K562 (cell line): ENCODE results near the gene ZNF418. TPM values are rescaled to one million over a fixed set of nuclear protein-coding genes. Genes with fewer than 3 reads are reported as not detected.

Experiments used
- ATAC-seq: fragments of 200-7000 bp; cut with Tn5 transposase; 3 replicates; pipeline ENCODE4 v1.9.1; 2020; ENCODE audit warnings: moderate library complexity
- BruUV-seq: library from RNA; stranded (reverse); fragments of 400-500 nt; replicated peaks from 2 replicates; lab custom pipeline; 2021; lab: Mats Ljungman, UMichigan
- CTCF ChIA-PET: fragments of 300-600 bp; formaldehyde crosslinking; extraction: SDS; loops from one replicate; lab custom pipeline; 2021; ENCODE audit warnings: low intra/inter-chr PET ratio; lab: Yijun Ruan, JAX
- POLR2A ChIA-PET: fragments of 300-600, 350-650 bp; sonication (Branson Sonifier 250); formaldehyde crosslinking; extraction: SDS; loops from one replicate; lab custom pipeline; 2021; ENCODE audit warnings: antibody characterized with exemption, inconsistent platforms; lab: Yijun Ruan, JAX
- DNase-seq, 4 experiments: peaks; one replicate each; pipeline versions ENCODE4 v3.0.0 to v3.0.0-alpha.2; 2011 to 2018; ENCODE audit warnings: low spot score in 3 of 4, mixed read lengths in 3 of 4; ENCODE audit errors: extremely low read depth in 1 of 4
- FAIRE-seq: peaks from 2 replicates; lab custom pipeline; 2011; peaks lifted over from hg19 to GRCh38; lab: Jason Lieb, UNC
- H2AFZ ChIP-seq: 2 replicates; pipeline ENCODE4 v1.6.0; 2011; ENCODE audit warnings: low read depth, low read length, control low read depth, inconsistent platforms
- H3K27ac ChIP-seq: fragments of 200-600 bp; 3 replicates; pipeline ENCODE4 v1.8.0; 2011; ENCODE audit warnings: low read depth, mild to moderate bottlenecking, control low read depth, inconsistent platforms, low read length, moderate library complexity, mixed read lengths; ENCODE audit errors: extremely low read depth
- H3K27me3 ChIP-seq, 2 experiments: fragments of 300-600 bp in 1 of 2; 2 replicates in 1 of 2; 3 replicates in 1 of 2; pipeline versions ENCODE4 v1.6.0 to v1.8.0; 2011; ENCODE audit warnings: inconsistent platforms in 2 of 2, low read length in 2 of 2, mild to moderate bottlenecking in 1 of 2, mixed read lengths in 1 of 2, moderate library complexity in 1 of 2; ENCODE audit not compliant: control insufficient read depth in 2 of 2, insufficient read depth in 2 of 2
- H3K36me3 ChIP-seq: fragments of 300-600 bp; 3 replicates; pipeline ENCODE4 v1.8.0; 2011; ENCODE audit warnings: mild to moderate bottlenecking, low read length, inconsistent platforms; ENCODE audit not compliant: control insufficient read depth, insufficient read depth
- H3K4me1 ChIP-seq, 2 experiments: fragments of 200-600 bp in 1 of 2; replicated peaks in 1 of 2; 2 replicates in 1 of 2; 3 replicates in 1 of 2; pipeline versions ENCODE4 v1.5.1 to v1.8.0; 2011; ENCODE audit warnings: inconsistent platforms in 2 of 2, low read length in 2 of 2, mild to moderate bottlenecking in 1 of 2, mixed read lengths in 1 of 2, moderate library complexity in 1 of 2; ENCODE audit not compliant: control insufficient read depth in 2 of 2, insufficient read depth in 2 of 2
- H3K4me2 ChIP-seq: 2 replicates; pipeline ENCODE4 v1.6.1; 2011; ENCODE audit warnings: low read length, control low read depth, inconsistent platforms, mixed read lengths; ENCODE audit not compliant: insufficient read depth
- H3K4me3 ChIP-seq: fragments of 200-600 bp; sonication (generic), shearing (Covaris generic); 2 replicates; pipeline ENCODE4 v1.5.1; 2016; ENCODE audit warnings: control low read depth, inconsistent platforms
- H3K79me2 ChIP-seq: fragments of 200-600 bp; 3 replicates; pipeline ENCODE4 v1.8.0; 2011; ENCODE audit warnings: low read length, inconsistent platforms; ENCODE audit not compliant: control insufficient read depth, insufficient read depth
- H3K9ac ChIP-seq, 2 experiments: 2 replicates each; pipeline versions ENCODE4 v1.6.0 to v1.6.1; 2011; ENCODE audit warnings: low read depth in 2 of 2, low read length in 2 of 2, control low read depth in 1 of 2, inconsistent platforms in 1 of 2, mild to moderate bottlenecking in 1 of 2, mixed read lengths in 1 of 2; ENCODE audit not compliant: insufficient read depth in 1 of 2
- H3K9me1 ChIP-seq: one replicate; pipeline ENCODE4 v1.6.0; 2011; ENCODE audit warnings: inconsistent platforms, mild to moderate bottlenecking, low read length, moderate library complexity; ENCODE audit not compliant: control insufficient read depth, insufficient read depth
- H3K9me3 ChIP-seq: replicated peaks from 2 replicates; pipeline ENCODE4 v1.5.1; 2011; ENCODE audit warnings: low read depth, low read length, inconsistent platforms; ENCODE audit not compliant: control insufficient read depth, insufficient read depth
- H4K20me1 ChIP-seq: replicated peaks from 2 replicates; pipeline ENCODE4 v1.6.1; 2011; ENCODE audit warnings: low read length, inconsistent platforms, mixed read lengths; ENCODE audit not compliant: control insufficient read depth, insufficient read depth
- BHLHE40 ChIP-seq: IDR thresholded peaks from 2 replicates; pipeline ENCODE4 v1.6.1; 2011; ENCODE audit warnings: low read length, improper control_type of control experiment
- MXI1 ChIP-seq: IDR thresholded peaks from 2 replicates; pipeline ENCODE4 v1.6.1; 2011; ENCODE audit warnings: low read depth, mild to moderate bottlenecking, improper control_type of control experiment, low read length
- PTTG1 ChIP-seq: fragments of 450-650 bp; IDR thresholded peaks from 2 replicates; pipeline ENCODE4 v1.6.1; 2016; ENCODE audit warnings: low read depth, mild to moderate bottlenecking, missing genetic modification characterization, missing compliant biosample characterization
- ZNF134 ChIP-seq: fragments of 250-450 bp; sonication (Bioruptor Pico); conservative IDR thresholded peaks from 2 replicates; pipeline ENCODE4 v1.4.0; 2020
- ZNF384 ChIP-seq: IDR thresholded peaks from 2 replicates; pipeline ENCODE4 v1.6.1; 2012; ENCODE audit warnings: low read depth, low read length, improper control_type of control experiment
- ZNF778 ChIP-seq: fragments of 450-650 bp; formaldehyde crosslinking; IDR thresholded peaks from 2 replicates; pipeline ENCODE4 v1.4.0; 2020; ENCODE audit warnings: mild to moderate bottlenecking, moderate library complexity
- WGBS: fragments of 100-300 bp; shearing (Covaris generic); methylation state at CpG from one replicate; pipeline ENCODE4 v1.1.6; 2016; ENCODE audit warnings: low coverage, mixed read lengths; ENCODE audit not compliant: insufficient coverage; ENCODE audit errors: missing lambda C conversion rate; 5-methylcytosine and 5-hydroxymethylcytosine counted together
- in situ Hi-C: fragments of 300-500 bp; cut with MboI; formaldehyde crosslinking; loops from 4 replicates; pipeline ENCODE4 v1.15.0; 2018; ENCODE audit warnings: inconsistent platforms, mixed read lengths
- intact Hi-C: fragments of 100-400 bp; cut with micrococcal nuclease; formaldehyde crosslinking; loops from 2 replicates; pipeline ENCODE4 v1.14.2; 2022
- polyA plus RNA-seq, 8 experiments: library from polyadenylated mRNA; depleted of rRNA in 4 of 8; stranded (reverse) in 5 of 8; unstranded in 3 of 8; fragments of >200 nt; fragmentation: Nextera tagmentation in 2 of 8; fragmentation: Illumina TruSeq in 1 of 8; extraction: Ambion mirVana in 2 of 8; extraction: Trizol in 1 of 8; gene quantifications; 2 replicates each; pipeline versions ENCODE4 v1.2.1 to v1.2.3, GENCODE V29; 2011 to 2014; ENCODE audit warnings: inconsistent platforms in 1 of 8, missing spikeins in 1 of 8
- total RNA-seq, 7 experiments: library from RNA; depleted of rRNA in 6 of 7; stranded (reverse); fragments of >200 nt in 6 of 7; fragmentation: Illumina TruSeq in 2 of 7; extraction: Trizol in 2 of 7; gene quantifications; 2 replicates each; pipeline versions ENCODE4 v1.2.1 to v1.2.3, GENCODE V29; 2011 to 2021; ENCODE audit warnings: low replicate concordance in 1 of 7
- TF ChIP-seq, protein P1 (sequence below): fragments of 200-800 bp; sonication (Bioruptor generic); IDR thresholded peaks from 2 replicates; pipeline ENCODE4 v1.6.1; 2017; ENCODE audit warnings: missing genetic modification characterization, missing compliant biosample characterization
- TF ChIP-seq, protein P2 (sequence below): fragments of 200-800 bp; sonication (Bioruptor generic); IDR thresholded peaks from 2 replicates; pipeline ENCODE4 v1.6.1; 2017; ENCODE audit warnings: missing genetic modification characterization, missing compliant biosample characterization

The ZNF418 gene
- total and polyA plus RNA-seq, 9 of the 15 experiments (the other 6 are each of a cell fraction or from before 2014, with no cell fraction given), result 0.11 to 0.70 (median 0.32) TPM

DNA sequence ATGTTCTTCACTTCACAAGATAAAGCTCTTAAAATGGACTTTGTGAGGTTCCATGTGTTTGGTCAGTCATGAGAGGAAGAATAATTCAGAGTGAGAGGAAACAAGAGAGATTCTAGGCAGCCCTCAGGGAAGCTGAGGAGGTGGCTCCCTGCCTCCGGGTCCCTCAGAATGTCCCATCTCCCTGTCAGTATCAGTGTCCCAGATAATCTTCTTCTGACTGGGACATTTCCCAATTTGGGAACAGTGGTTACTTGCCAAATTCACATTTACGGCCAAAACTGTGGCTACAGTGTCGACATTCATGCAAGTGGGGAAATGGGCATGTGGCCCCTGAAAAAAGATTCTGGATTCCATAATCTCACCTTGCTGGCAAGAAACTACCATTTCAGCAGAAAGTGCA lies 27.8 kb downstream of the ZNF418 start:
- Histone ChIP-seq H3K27ac (no peak overlapping the region), H3K9ac (no peak overlapping the region), H3K36me3 (peaks cover 14% of the 10 kb centered on the region; the same call in 2 of the 3 replicates), H3K4me1 (no peaks in the 10 kb centered on the region), H3K79me2 (no peaks in the 10 kb centered on the region)
- no peak for ATAC-seq
- in situ Hi-C loops, result no loop called here
- CTCF ChIA-PET, result no interaction called here
- WGBS, result 75% methylated on average over 3 of the region's 3 CpGs
- FAIRE-seq, result no peak
- intact Hi-C loops, result no loop called here
- TF ChIP-seq ZNF134 (CRISPR knock-in tag) (no peak), BHLHE40 (no peak), MXI1 (no peak), PTTG1 (tag) (no peak), ZNF778 (CRISPR knock-in tag) (no peak), ZNF384 (no peak)
- TF ChIP-seq, protein P1, sequence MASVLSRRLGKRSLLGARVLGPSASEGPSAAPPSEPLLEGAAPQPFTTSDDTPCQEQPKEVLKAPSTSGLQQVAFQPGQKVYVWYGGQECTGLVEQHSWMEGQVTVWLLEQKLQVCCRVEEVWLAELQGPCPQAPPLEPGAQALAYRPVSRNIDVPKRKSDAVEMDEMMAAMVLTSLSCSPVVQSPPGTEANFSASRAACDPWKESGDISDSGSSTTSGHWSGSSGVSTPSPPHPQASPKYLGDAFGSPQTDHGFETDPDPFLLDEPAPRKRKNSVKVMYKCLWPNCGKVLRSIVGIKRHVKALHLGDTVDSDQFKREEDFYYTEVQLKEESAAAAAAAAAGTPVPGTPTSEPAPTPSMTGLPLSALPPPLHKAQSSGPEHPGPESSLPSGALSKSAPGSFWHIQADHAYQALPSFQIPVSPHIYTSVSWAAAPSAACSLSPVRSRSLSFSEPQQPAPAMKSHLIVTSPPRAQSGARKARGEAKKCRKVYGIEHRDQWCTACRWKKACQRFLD (CRISPR knock-in tag), result no peak
- TF ChIP-seq, protein P2, sequence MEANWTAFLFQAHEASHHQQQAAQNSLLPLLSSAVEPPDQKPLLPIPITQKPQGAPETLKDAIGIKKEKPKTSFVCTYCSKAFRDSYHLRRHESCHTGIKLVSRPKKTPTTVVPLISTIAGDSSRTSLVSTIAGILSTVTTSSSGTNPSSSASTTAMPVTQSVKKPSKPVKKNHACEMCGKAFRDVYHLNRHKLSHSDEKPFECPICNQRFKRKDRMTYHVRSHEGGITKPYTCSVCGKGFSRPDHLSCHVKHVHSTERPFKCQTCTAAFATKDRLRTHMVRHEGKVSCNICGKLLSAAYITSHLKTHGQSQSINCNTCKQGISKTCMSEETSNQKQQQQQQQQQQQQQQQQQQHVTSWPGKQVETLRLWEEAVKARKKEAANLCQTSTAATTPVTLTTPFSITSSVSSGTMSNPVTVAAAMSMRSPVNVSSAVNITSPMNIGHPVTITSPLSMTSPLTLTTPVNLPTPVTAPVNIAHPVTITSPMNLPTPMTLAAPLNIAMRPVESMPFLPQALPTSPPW (CRISPR knock-in tag), result no peak
- TF ChIP-seq, all 486 proteins: peak for 0
- DNase-seq, result no peak
- Histone ChIP-seq H3K9me3 (peaks cover 4% of the 10 kb centered on the region; the same call in 1 of the 2 replicates), H3K27me3 (no peaks in the 10 kb centered on the region), H2AFZ (no peak overlapping the region), H3K4me2 (no peak overlapping the region), H4K20me1 (no peaks in the 10 kb centered on the region), H3K4me3 (no peak overlapping the region), H3K9me1 (no peaks in the 10 kb centered on the region)
- BruUV-seq, result no TSS peak
- POLR2A ChIA-PET, result interaction anchor here (0.6 to 1.9 kb wide), 2 partner anchors 9 to 114 kb away, joined by 3 to 6 read pairs; partner anchors contain the start of gene ZNF417
